HL-60/S4 treated with phorbol 12-myristate 13-acetate at 8.2 ng/mL for 4 days and 3 days (cell line): Measurements from ENCODE around the gene STX19.
"Not testable (repeated sequence)": the region's sequence is repeated elsewhere in the genome, so short reads cannot be mapped to it uniquely, and the experiment has no call there.

Source experiments
- in situ Hi-C: fragments of 300-500 bp; cut with MboI; formaldehyde crosslinking; loops from 2 replicates; pipeline ENCODE4 v1.15.0; 2022; ENCODE audit warnings: low sequenced_read_pairs

STX19 gene

GRCh38 chr3:94028093-94028837 lies at the start of gene STX19:
STX19 (minus strand) TSS chr3:94028597; CDS start chr3:94015269, 13,328 bp downstream.
- in situ Hi-C loops, result no loop called here

- in situ Hi-C loops, result no loop called here
These were observed 47.7 kb upstream of the STX19 start for GRCh38 chr3:94076055-94076454.

- in situ Hi-C loops, result no loop called here
These were observed 43.4 kb upstream of the STX19 start for GRCh38 chr3:94071713-94072284.

- in situ Hi-C loops, result no loop called here
These were observed 42.0 kb upstream of the STX19 start for GRCh38 chr3:94070341-94070911.

- in situ Hi-C loops, result no loop called here
These were observed 40.9 kb upstream of the STX19 start for GRCh38 chr3:94069194-94069813.

- in situ Hi-C loops, result no loop called here
These were observed 38.4 kb upstream of the STX19 start for GRCh38 chr3:94066506-94067500.

GRCh38 chr3:94065819-94066480 lies 37.6 kb upstream of the STX19 start:
- in situ Hi-C loops, result no loop called here

GRCh38 chr3:94065122-94065521 lies 36.7 kb upstream of the STX19 start:
- in situ Hi-C loops, result no loop called here

DNA sequence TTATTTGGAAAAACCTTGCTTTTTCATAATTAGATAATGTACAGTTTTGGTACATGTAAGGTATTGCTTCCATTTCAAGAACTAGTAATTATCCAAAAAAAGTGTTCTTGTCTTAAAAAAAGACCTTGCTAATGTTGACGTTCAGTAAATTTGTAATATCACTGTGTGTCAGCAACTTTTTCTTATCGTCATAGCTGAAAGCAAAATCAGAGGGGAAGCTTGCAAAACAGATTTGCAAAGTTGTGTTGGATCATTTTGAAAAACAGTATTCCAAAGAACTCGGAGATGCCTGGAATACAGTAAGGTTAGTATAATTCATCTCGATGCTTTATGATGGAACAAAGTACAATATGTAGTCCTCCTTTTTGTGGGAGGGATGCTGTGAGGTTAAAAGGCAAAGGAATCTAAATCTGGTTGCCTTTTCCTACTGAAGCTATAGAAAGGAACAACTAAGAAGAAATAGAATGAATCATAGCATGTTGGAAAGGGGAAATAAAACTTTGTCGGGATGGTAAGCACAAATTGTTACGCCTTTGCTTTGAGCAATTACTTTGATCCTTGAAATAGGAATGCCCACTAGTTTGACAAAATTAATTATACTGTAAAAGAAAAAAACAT lies 36.0 kb upstream of the STX19 start:
- in situ Hi-C loops, result no loop called here

DNA sequence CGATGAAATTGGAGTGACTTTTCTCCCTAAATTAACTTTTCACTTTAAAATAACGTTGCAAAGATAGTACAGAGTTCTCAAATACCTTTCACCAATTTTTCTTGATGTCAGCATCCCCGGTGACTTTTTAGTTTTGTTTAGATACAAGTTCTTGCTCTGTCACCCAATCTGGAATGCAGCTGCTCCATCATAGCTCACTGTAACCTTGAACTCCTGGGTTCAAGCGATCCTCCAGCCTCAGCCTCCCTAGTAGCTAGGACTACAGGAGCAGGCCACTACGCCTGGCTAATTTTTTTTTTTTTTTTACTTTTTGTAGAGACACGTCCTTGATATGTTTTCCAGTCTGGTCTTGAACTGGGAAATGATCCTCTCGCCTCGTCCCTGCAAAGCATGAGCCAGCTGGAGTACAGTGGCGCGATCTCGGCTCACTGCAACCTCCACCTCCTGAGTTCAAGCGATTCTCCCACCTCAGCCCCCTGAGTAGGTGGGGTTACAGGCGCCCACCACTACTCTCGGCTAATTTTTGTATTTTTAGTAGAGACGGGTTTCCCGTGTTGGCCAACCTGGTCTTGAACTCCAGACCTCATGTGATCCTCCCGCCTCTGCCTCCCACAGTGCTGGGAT lies 35.2 kb upstream of the STX19 start:
- in situ Hi-C loops, result no loop called here

GRCh38 chr3:94062513-94063404 lies 34.4 kb upstream of the STX19 start, which contains the start of the genes DHFR2 and NSUN3:
DHFR2 (minus strand) TSS chr3:94062916; CDS start chr3:94061511, 1,405 bp downstream.
NSUN3 (plus strand) TSS chr3:94063061; CDS start chr3:94063127, 66 bp downstream.
- in situ Hi-C loops, result no loop called here

DNA sequence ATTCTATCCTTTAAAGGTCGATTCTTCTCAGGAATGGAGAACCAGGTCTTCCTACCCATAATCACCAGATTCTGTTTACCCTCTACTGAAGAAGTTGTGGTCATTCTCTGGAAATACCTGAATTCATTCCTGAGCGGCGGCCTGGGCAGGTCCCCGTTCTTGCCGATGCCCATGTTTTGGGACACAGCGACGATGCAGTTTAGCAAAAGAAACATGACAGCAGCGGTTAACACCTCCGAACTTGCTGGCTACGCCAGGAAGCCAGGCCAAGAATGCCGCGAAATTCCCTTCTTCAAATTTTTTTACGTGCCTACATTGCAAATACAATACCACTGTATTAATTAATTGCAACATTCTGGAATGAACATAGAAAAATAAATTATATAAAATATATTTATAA lies 32.9 kb upstream of the STX19 start:
- in situ Hi-C loops, result no loop called here

DNA sequence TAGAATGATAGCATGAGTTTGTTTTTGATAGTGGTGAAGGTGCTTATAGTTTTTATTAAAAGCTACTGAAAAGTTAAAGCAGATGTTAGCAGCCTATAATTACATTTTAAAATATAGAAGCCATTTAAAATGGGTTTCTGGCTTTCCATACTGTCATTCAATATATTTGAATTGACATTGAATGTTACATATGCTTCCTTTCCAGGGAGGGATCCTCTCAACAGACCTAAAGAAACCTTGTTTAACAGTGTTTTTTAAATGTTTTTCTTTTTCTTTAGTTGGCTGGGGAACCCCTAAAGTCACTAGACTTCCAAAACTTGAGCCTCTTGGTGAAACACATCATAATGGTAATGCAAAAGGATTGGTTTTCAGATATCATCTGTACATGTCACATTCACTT lies 22.1 kb upstream of the STX19 start:
- in situ Hi-C loops, result no loop called here

GRCh38 chr3:94049267-94049666 lies 20.9 kb upstream of the STX19 start:
- in situ Hi-C loops, result no loop called here

- in situ Hi-C loops, result no loop called here
These were observed 18.1 kb upstream of the STX19 start for GRCh38 chr3:94046533-94046932.

GRCh38 chr3:94044100-94044936 lies 15.9 kb upstream of the STX19 start:
- in situ Hi-C loops, result not testable (repeated sequence)

DNA sequence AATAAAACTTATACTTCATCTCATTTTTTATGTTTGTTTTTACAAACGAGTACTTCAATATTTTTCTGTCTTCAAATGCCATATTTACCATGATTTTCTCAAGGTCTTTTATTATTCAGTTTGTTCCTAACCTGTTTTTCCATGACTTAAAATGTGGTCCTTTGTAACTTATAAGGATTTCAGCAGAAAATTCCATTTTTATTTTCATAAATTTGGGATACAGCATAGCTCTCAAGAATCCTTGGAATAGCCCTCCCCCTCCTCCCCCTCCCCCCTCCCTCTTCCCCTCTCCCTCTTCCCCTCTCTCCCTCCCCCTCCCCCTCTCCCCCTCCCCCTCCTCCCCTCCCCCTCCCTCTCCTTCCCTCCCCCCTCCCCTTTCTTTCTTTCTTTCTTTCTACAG lies 14.9 kb upstream of the STX19 start:
- in situ Hi-C loops, result no loop called here
